ENCODE results near the gene ANOS1.

Gene ANOS1

DNA sequence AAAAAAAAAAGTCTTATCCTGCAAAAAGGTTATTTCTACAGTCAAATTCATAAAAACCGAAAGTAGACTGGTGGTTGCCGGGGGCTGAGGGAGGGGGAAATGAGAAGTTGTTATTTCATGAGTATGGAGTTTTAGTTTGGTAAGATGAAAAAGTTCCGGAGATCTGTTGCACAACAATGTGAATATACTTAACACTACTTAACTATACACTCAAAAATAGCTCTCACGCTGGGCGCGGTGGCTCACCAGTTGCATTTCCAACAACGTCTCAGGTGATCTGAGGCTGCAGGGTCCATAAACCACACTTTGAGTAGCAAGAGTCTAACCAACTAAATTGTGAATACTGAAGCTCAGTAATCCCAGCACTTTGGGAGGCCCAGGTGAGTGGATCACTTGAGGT is 52.4 kb downstream of the ANOS1 start:
- no peak overlapping the region for H3K27ac ChIP-seq (ENCODE audit: insufficient read depth, low read length, poor library complexity, severe bottlenecking)
- no peaks in the 10 kb centered on the region for H3K4me1 ChIP-seq (ENCODE audit: control insufficient read depth, insufficient read depth, low read length, poor library complexity, severe bottlenecking)
- no peaks in the 10 kb centered on the region for H3K36me3 ChIP-seq (ENCODE audit: control insufficient read depth, insufficient read depth, low read length)
- no peak for DNase-seq
- H3K27me3 ChIP-seq (replicated peaks; ENCODE audit: control insufficient read depth, insufficient read depth, low read length, poor library complexity, severe bottlenecking), result no peaks in the 10 kb centered on the region
- H3K4me3 ChIP-seq (ENCODE audit: insufficient read depth, low read depth, low read length, poor library complexity, severe bottlenecking), result no peak overlapping the region
- H3K9me3 ChIP-seq (ENCODE audit: control insufficient read depth, low read length), result no peaks in the 10 kb centered on the region

- Histone ChIP-seq H3K9me3 (ENCODE audit: control insufficient read depth, low read length) (no peaks in the 10 kb centered on the region), H3K27me3 (replicated peaks; ENCODE audit: control insufficient read depth, insufficient read depth, low read length, poor library complexity, severe bottlenecking) (no peaks in the 10 kb centered on the region), H3K4me3 (ENCODE audit: insufficient read depth, low read depth, low read length, poor library complexity, severe bottlenecking) (no peak overlapping the region), H3K36me3 (ENCODE audit: control insufficient read depth, insufficient read depth, low read length) (no peaks in the 10 kb centered on the region), H3K4me1 (ENCODE audit: control insufficient read depth, insufficient read depth, low read length, poor library complexity, severe bottlenecking) (no peaks in the 10 kb centered on the region), H3K27ac (ENCODE audit: insufficient read depth, low read length, poor library complexity, severe bottlenecking) (no peak overlapping the region)
- DNase-seq, result no peak
Measured at GRCh38 chrX:8675006-8675630, 56.8 kb downstream of the ANOS1 start.

GRCh38 chrX:8673201-8673600 is 58.7 kb downstream of the ANOS1 start:
- H3K27me3 ChIP-seq (replicated peaks; ENCODE audit: control insufficient read depth, insufficient read depth, low read length, poor library complexity, severe bottlenecking), result no peaks in the 10 kb centered on the region
- H3K4me1 ChIP-seq (ENCODE audit: control insufficient read depth, insufficient read depth, low read length, poor library complexity, severe bottlenecking), result no peaks in the 10 kb centered on the region
- H3K9me3 ChIP-seq (ENCODE audit: control insufficient read depth, low read length), result no peaks in the 10 kb centered on the region
- no peak overlapping the region for H3K4me3 ChIP-seq (ENCODE audit: insufficient read depth, low read depth, low read length, poor library complexity, severe bottlenecking)
- H3K36me3 ChIP-seq (ENCODE audit: control insufficient read depth, insufficient read depth, low read length), result no peaks in the 10 kb centered on the region
- no peak for DNase-seq
- no peak overlapping the region for H3K27ac ChIP-seq (ENCODE audit: insufficient read depth, low read length, poor library complexity, severe bottlenecking)

DNA sequence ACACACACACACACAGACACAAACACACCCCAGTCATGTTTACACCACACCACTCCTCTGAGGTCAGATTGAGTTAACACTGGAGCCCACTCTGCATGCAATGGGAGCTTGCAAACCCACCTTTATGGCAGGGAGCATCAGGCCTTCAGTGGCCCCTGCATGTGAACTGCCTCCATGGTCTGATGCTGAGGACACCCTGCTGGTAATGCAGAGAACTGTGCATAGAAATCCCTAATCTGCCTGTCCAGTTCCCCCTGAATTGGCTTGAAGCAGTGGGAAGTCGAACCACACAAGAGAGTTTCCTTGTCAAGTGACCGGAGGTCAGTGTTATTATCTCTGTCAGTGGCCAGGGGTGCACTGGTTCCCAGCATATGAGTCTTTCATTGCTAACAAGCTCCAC is 59.8 kb downstream of the ANOS1 start:
- Histone ChIP-seq H3K27ac (ENCODE audit: insufficient read depth, low read length, poor library complexity, severe bottlenecking) (no peak overlapping the region), H3K4me1 (ENCODE audit: control insufficient read depth, insufficient read depth, low read length, poor library complexity, severe bottlenecking) (no peaks in the 10 kb centered on the region), H3K36me3 (ENCODE audit: control insufficient read depth, insufficient read depth, low read length) (no peaks in the 10 kb centered on the region), H3K27me3 (replicated peaks; ENCODE audit: control insufficient read depth, insufficient read depth, low read length, poor library complexity, severe bottlenecking) (no peaks in the 10 kb centered on the region), H3K9me3 (ENCODE audit: control insufficient read depth, low read length) (no peaks in the 10 kb centered on the region), H3K4me3 (ENCODE audit: insufficient read depth, low read depth, low read length, poor library complexity, severe bottlenecking) (no peak overlapping the region)
- DNase-seq, result no peak

- no peak overlapping the region for H3K27ac ChIP-seq (ENCODE audit: insufficient read depth, low read length, poor library complexity, severe bottlenecking)
- no peaks in the 10 kb centered on the region for H3K9me3 ChIP-seq (ENCODE audit: control insufficient read depth, low read length)
- no peaks in the 10 kb centered on the region for H3K4me1 ChIP-seq (ENCODE audit: control insufficient read depth, insufficient read depth, low read length, poor library complexity, severe bottlenecking)
- no peak overlapping the region for H3K4me3 ChIP-seq (ENCODE audit: insufficient read depth, low read depth, low read length, poor library complexity, severe bottlenecking)
- no peaks in the 10 kb centered on the region for H3K27me3 ChIP-seq (replicated peaks; ENCODE audit: control insufficient read depth, insufficient read depth, low read length, poor library complexity, severe bottlenecking)
- H3K36me3 ChIP-seq (ENCODE audit: control insufficient read depth, insufficient read depth, low read length), result no peaks in the 10 kb centered on the region
- no peak for DNase-seq
Measured at GRCh38 chrX:8668813-8669212, 63.1 kb downstream of the ANOS1 start.

DNA sequence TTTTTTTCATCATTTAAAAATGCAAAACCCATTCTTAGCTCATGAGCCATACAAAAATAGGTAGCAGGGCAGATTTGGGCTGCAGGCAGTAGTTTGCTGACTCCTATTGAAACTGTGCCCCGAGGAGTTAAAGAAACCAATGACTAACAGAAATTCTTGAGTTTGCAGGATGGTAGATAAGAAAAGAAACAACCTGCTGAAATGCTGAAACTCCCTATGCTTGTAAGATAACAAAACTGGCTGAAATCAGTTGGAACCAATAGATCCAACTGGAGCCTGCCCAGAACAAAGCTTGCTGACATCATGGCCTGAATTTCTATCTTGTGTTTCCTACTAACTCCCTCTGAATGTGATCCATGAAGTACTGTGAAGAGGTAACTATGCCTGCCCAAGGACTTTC is 68.6 kb downstream of the ANOS1 start:
- H3K27me3 ChIP-seq (replicated peaks; ENCODE audit: control insufficient read depth, insufficient read depth, low read length, poor library complexity, severe bottlenecking), result no peaks in the 10 kb centered on the region
- no peaks in the 10 kb centered on the region for H3K36me3 ChIP-seq (ENCODE audit: control insufficient read depth, insufficient read depth, low read length)
- no peak overlapping the region for H3K4me3 ChIP-seq (ENCODE audit: insufficient read depth, low read depth, low read length, poor library complexity, severe bottlenecking)
- no peak for DNase-seq
- H3K4me1 ChIP-seq (ENCODE audit: control insufficient read depth, insufficient read depth, low read length, poor library complexity, severe bottlenecking), result no peaks in the 10 kb centered on the region
- no peak overlapping the region for H3K27ac ChIP-seq (ENCODE audit: insufficient read depth, low read length, poor library complexity, severe bottlenecking)
- H3K9me3 ChIP-seq (ENCODE audit: control insufficient read depth, low read length), result no peaks in the 10 kb centered on the region

DNA sequence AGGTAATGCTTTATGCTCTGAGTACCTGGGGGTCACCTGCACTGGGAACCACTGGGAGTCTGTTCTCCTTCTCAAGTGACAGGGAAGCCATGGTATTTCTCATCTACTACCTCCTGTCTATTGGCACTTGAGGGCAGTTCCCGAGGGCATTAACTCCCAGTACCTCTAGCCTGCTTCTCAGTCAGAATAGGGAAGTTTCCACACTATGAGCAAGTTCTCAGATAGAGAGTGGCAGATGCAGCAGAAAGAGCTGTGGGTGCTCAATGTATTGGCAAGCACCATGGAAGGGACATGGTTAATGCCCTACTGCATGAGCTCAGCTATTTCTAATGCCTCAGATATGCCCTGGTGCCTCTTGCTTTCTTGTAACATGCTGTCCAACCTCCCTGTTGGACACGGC is 74.1 kb downstream of the ANOS1 start:
- H3K4me1 ChIP-seq (ENCODE audit: control insufficient read depth, insufficient read depth, low read length, poor library complexity, severe bottlenecking), result no peaks in the 10 kb centered on the region
- no peak for DNase-seq
- no peaks in the 10 kb centered on the region for H3K36me3 ChIP-seq (ENCODE audit: control insufficient read depth, insufficient read depth, low read length)
- no peaks in the 10 kb centered on the region for H3K27me3 ChIP-seq (replicated peaks; ENCODE audit: control insufficient read depth, insufficient read depth, low read length, poor library complexity, severe bottlenecking)
- no peaks in the 10 kb centered on the region for H3K9me3 ChIP-seq (ENCODE audit: control insufficient read depth, low read length)
- no peak overlapping the region for H3K27ac ChIP-seq (ENCODE audit: insufficient read depth, low read length, poor library complexity, severe bottlenecking)
- H3K4me3 ChIP-seq (ENCODE audit: insufficient read depth, low read depth, low read length, poor library complexity, severe bottlenecking), result no peak overlapping the region

GRCh38 chrX:8653956-8654355 is 78.0 kb downstream of the ANOS1 start:
- Histone ChIP-seq H3K4me3 (ENCODE audit: insufficient read depth, low read depth, low read length, poor library complexity, severe bottlenecking) (no peak overlapping the region), H3K9me3 (ENCODE audit: control insufficient read depth, low read length) (no peaks in the 10 kb centered on the region), H3K27me3 (replicated peaks; ENCODE audit: control insufficient read depth, insufficient read depth, low read length, poor library complexity, severe bottlenecking) (no peaks in the 10 kb centered on the region), H3K27ac (ENCODE audit: insufficient read depth, low read length, poor library complexity, severe bottlenecking) (no peak overlapping the region), H3K36me3 (ENCODE audit: control insufficient read depth, insufficient read depth, low read length) (no peaks in the 10 kb centered on the region), H3K4me1 (ENCODE audit: control insufficient read depth, insufficient read depth, low read length, poor library complexity, severe bottlenecking) (no peaks in the 10 kb centered on the region)
- no peak for DNase-seq

DNA sequence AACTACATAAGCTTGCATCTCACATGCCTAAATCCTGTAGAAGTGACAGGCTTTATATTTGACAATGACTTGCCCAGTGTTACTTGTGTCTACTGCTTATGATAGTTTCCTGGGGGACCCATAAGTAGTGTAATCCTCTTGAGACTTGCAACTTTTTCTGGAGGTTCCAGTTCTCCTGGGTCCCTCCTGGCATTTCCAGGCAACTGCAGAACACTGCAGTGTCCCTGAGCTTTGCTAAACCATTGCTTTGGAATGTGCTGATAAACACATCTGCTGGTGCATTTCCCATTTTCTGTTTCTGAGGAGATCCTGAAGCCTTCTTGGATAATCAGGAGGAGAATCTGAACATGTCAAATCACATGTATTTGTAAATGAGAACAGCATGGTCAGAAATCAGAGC is 82.0 kb downstream of the ANOS1 start:
- Histone ChIP-seq H3K4me1 (ENCODE audit: control insufficient read depth, insufficient read depth, low read length, poor library complexity, severe bottlenecking) (no peaks in the 10 kb centered on the region), H3K27ac (ENCODE audit: insufficient read depth, low read length, poor library complexity, severe bottlenecking) (no peak overlapping the region), H3K36me3 (ENCODE audit: control insufficient read depth, insufficient read depth, low read length) (no peaks in the 10 kb centered on the region), H3K9me3 (ENCODE audit: control insufficient read depth, low read length) (no peaks in the 10 kb centered on the region), H3K27me3 (replicated peaks; ENCODE audit: control insufficient read depth, insufficient read depth, low read length, poor library complexity, severe bottlenecking) (no peaks in the 10 kb centered on the region), H3K4me3 (ENCODE audit: insufficient read depth, low read depth, low read length, poor library complexity, severe bottlenecking) (no peak overlapping the region)
- no peak for DNase-seq

GRCh38 chrX:8647176-8647575 is 84.8 kb downstream of the ANOS1 start:
- Histone ChIP-seq H3K36me3 (ENCODE audit: control insufficient read depth, insufficient read depth, low read length) (no peaks in the 10 kb centered on the region), H3K4me1 (ENCODE audit: control insufficient read depth, insufficient read depth, low read length, poor library complexity, severe bottlenecking) (no peaks in the 10 kb centered on the region), H3K27ac (ENCODE audit: insufficient read depth, low read length, poor library complexity, severe bottlenecking) (no peak overlapping the region), H3K27me3 (replicated peaks; ENCODE audit: control insufficient read depth, insufficient read depth, low read length, poor library complexity, severe bottlenecking) (no peaks in the 10 kb centered on the region), H3K4me3 (ENCODE audit: insufficient read depth, low read depth, low read length, poor library complexity, severe bottlenecking) (no peak overlapping the region), H3K9me3 (ENCODE audit: control insufficient read depth, low read length) (no peaks in the 10 kb centered on the region)
- no peak for DNase-seq

All from effector memory CD4-positive, alpha-beta T cell (primary cell).